IgD-negative memory B cell (primary cell): ENCODE results near the gene FRS2. TPM values are rescaled to one million over a fixed set of nuclear protein-coding genes. Genes with fewer than 3 reads are reported as not detected.

Experiments used
- H3K27ac Mint-ChIP-seq, 3 donors: one replicate each; pipeline ENCODE4 v1.8.0; 2020 to 2022; ENCODE audit warnings: mild to moderate bottlenecking in 3 of 3, mixed read lengths in 3 of 3, moderate library complexity in 1 of 3
- H3K27me3 Mint-ChIP-seq: one replicate; pipeline ENCODE4 v1.8.0; 2021; ENCODE audit warnings: mixed read lengths
- H3K36me3 Mint-ChIP-seq: one replicate; pipeline ENCODE4 v1.8.0; 2020; ENCODE audit warnings: mild to moderate bottlenecking, mixed read lengths
- H3K4me1 Mint-ChIP-seq, 3 donors: one replicate each; pipeline ENCODE4 v1.8.0; 2020 to 2022; ENCODE audit warnings: mixed read lengths in 3 of 3, mild to moderate bottlenecking in 1 of 3
- H3K4me3 Mint-ChIP-seq, 4 donors: one replicate each; pipeline ENCODE4 v1.8.0; 2020 to 2022; ENCODE audit warnings: mild to moderate bottlenecking in 4 of 4, mixed read lengths in 4 of 4, moderate library complexity in 3 of 4
- H3K9me3 Mint-ChIP-seq, 3 donors: one replicate each; pipeline ENCODE4 v1.8.0; 2020 to 2021; ENCODE audit warnings: mixed read lengths in 3 of 3, mild to moderate bottlenecking in 1 of 3
- polyA plus RNA-seq: library from polyadenylated mRNA; unstranded; fragments of 300-500 nt; fragmentation: Illumina TruSeq; gene quantifications from one replicate; pipeline ENCODE4 v1.2.3, GENCODE V29; 2021

The FRS2 gene
- polyA plus RNA-seq, 1 donor from 2014 or later, result 11.2 TPM

- Mint-ChIP-seq H3K4me1 (peaks cover 57 to 61% (median 59%) of the 10 kb centered on the region in 3 donors), H3K36me3 (peaks cover 5% of the 10 kb centered on the region), H3K27me3 (no peaks in the 10 kb centered on the region), H3K27ac (peak overlapping the region in 1 of 3 donors; percentile 42), H3K9me3 (no peaks in the 10 kb centered on the region), H3K4me3 (peak overlapping the region in 1 of 4 donors; percentile 43)
Observed at GRCh38 chr12:69475237-69475975, 5.2 kb downstream of the FRS2 start.

DNA sequence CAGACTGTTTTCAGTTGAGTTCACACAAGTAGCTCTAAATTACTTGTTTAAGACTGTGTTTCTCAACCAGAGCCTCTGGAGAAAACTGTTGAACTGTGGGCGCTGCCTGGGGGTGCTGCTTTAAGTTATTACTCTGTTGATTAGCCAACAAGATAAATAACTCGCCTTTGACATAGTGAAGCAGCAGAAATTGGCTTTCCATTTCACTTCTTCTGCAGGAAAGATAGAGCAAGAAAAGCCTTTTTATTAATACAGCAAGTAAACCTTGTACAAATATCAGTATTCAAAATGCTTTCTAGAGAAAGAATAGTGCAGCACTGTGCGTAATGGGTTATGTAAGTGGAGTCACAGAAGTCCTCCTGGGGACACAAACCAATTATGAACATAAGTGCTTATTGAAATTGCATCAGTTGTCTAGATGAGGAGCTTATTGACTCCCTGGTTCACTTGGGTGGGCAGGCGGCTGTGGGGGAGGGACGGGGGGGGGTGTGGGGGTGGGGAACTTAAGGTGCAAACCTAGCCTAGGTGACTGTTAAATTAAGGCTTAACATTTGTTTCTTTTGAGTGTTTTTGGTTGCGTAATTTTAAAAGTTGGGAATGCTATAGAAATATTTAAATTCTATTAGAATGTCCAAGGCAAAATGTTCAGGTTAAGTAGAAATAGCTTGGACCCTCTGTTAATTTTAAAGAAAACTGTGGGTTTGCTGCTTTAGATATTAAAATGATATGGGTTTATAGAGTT, 6.3 kb downstream of the FRS2 start:
- H3K27me3 Mint-ChIP-seq, result no peaks in the 10 kb centered on the region
- peak overlapping the region in 1 of 4 donors; percentile 43 for H3K4me3 Mint-ChIP-seq
- H3K27ac Mint-ChIP-seq, result no peak overlapping the region
- peaks cover 5% of the 10 kb centered on the region for H3K36me3 Mint-ChIP-seq
- no peaks in the 10 kb centered on the region for H3K9me3 Mint-ChIP-seq
- peaks cover 51 to 55% (median 55%) of the 10 kb centered on the region in 3 donors for H3K4me1 Mint-ChIP-seq

DNA sequence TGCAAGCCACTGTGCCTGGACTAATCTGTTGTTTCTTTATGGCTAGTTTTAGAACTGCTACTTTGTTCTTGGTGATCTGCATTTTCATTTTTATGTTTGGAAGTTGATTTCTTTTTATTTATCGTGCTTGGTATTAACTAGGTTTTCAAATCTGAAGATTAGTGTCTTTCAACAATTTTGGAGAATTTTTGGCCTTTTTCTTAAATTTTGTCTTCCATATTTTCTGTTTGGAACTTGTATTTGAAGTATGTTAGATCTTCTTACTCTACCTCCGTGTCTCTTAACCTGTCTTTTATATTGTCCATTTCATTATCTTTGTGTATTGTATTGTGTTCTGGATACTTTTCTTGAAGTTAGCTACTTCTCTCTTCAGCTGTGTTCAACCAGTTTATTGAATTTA, 9.5 kb downstream of the FRS2 start:
- Mint-ChIP-seq H3K4me3 (peak overlapping the region in 1 of 4 donors; percentile 81), H3K27ac (no peak overlapping the region), H3K4me1 (peaks cover 36 to 46% (median 46%) of the 10 kb centered on the region in 3 donors)

DNA sequence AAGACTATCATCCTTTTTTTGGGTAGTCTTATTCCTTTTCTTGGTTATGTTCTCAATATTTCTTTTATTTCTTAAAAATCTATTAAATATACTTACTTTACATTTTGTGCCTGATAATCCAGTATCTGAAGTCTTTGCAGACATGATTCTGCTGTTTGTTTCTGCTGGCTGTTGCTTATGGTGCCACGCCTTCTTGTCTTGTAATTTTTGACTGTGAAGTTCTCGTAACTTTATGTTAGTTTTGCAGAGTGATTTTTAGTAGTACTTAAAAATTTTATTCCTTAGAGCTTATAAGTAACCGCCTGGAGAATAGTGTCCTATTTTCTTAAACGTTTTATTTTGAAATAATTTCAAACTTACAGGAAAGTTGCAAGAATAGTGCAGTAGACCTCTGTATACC, 10.5 kb downstream of the FRS2 start:
- H3K27ac Mint-ChIP-seq, result no peak overlapping the region
- H3K27me3 Mint-ChIP-seq, result no peaks in the 10 kb centered on the region
- H3K9me3 Mint-ChIP-seq, result no peaks in the 10 kb centered on the region
- peaks cover 4% of the 10 kb centered on the region for H3K36me3 Mint-ChIP-seq
- peak overlapping the region in 1 of 4 donors; percentile 27 for H3K4me3 Mint-ChIP-seq
- H3K4me1 Mint-ChIP-seq, result peaks cover 28 to 40% (median 39%) of the 10 kb centered on the region in 3 donors

More for the DNA sequence above, 9.5 kb downstream of the FRS2 start:
- H3K36me3 Mint-ChIP-seq, result peaks cover 4% of the 10 kb centered on the region
- no peaks in the 10 kb centered on the region for H3K27me3 Mint-ChIP-seq
- H3K9me3 Mint-ChIP-seq, result no peaks in the 10 kb centered on the region

- no peaks in the 10 kb centered on the region for H3K27me3 Mint-ChIP-seq
- peaks cover 4% of the 10 kb centered on the region for H3K36me3 Mint-ChIP-seq
- H3K4me3 Mint-ChIP-seq, result peak overlapping the region in 1 of 4 donors; percentile 27
- no peak overlapping the region for H3K27ac Mint-ChIP-seq
- H3K9me3 Mint-ChIP-seq, result no peaks in the 10 kb centered on the region
- H3K4me1 Mint-ChIP-seq, result peaks cover 26 to 37% (median 36%) of the 10 kb centered on the region in 3 donors
Observed at GRCh38 chr12:69481133-69481532, 10.9 kb downstream of the FRS2 start.

GRCh38 chr12:69483700-69484099, 13.5 kb downstream of the FRS2 start:
- Mint-ChIP-seq H3K9me3 (peaks cover 0 to 4% (median 4%) of the 10 kb centered on the region in 3 donors), H3K4me3 (no peak overlapping the region), H3K36me3 (peaks cover 10% of the 10 kb centered on the region), H3K27ac (no peak overlapping the region), H3K4me1 (peaks cover 26 to 47% (median 38%) of the 10 kb centered on the region in 3 donors), H3K27me3 (no peaks in the 10 kb centered on the region)

GRCh38 chr12:69484428-69484827, 14.2 kb downstream of the FRS2 start:
- Mint-ChIP-seq H3K27ac (no peak overlapping the region), H3K4me1 (peaks cover 23 to 42% (median 38%) of the 10 kb centered on the region in 3 donors), H3K27me3 (no peaks in the 10 kb centered on the region), H3K36me3 (peaks cover 10% of the 10 kb centered on the region), H3K9me3 (peaks cover 0 to 4% (median 4%) of the 10 kb centered on the region in 3 donors), H3K4me3 (no peak overlapping the region)

GRCh38 chr12:69490920-69491643, 20.9 kb downstream of the FRS2 start:
- Mint-ChIP-seq H3K4me3 (no peak overlapping the region), H3K36me3 (peaks cover 10% of the 10 kb centered on the region), H3K9me3 (peaks cover 0 to 4% (median 4%) of the 10 kb centered on the region in 3 donors), H3K4me1 (peaks cover 10 to 29% (median 25%) of the 10 kb centered on the region in 3 donors), H3K27me3 (no peaks in the 10 kb centered on the region), H3K27ac (no peak overlapping the region)

DNA sequence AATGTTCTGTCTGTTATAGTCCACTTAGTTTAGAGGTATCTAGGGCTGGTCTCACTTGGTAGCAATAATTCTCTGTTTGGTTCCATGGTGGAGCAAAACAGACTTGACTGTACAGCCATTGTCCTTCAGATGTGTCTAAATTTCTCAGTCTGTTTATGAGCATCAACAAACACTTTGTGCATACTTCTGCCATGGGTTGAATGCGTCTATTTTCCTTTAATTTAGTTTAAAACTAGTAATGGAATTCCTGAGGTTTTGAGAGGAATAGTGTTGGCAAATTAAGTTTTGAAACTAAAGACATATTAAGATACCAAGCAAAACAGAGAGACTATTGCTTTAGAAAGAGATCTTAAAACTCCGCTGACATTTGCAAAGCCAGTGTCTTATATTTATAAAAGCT, 22.6 kb downstream of the FRS2 start:
- Mint-ChIP-seq H3K36me3 (peaks cover 5% of the 10 kb centered on the region), H3K27ac (no peak overlapping the region), H3K9me3 (peaks cover 0 to 1% (median under 1%) of the 10 kb centered on the region in 3 donors), H3K27me3 (no peaks in the 10 kb centered on the region), H3K4me3 (no peak overlapping the region), H3K4me1 (peaks cover 11 to 29% (median 24%) of the 10 kb centered on the region in 3 donors)

DNA sequence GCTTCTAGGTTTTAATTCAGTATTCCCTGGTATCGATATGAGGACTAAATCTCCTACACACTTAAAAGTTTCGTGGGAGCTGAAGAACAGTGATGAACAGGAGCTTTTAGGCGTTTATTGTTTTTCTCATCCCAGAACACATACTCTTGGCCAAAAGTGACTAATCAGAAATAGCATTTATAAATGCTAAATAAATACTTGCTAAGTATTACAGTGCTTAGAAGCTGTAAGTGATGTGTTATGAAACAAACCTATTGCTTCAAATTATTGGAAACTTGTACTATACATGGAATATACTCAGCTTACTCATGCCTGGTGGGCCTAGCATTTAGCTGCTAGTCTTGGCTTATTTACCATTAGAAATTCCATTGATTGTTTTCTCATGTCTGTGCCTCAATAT, 24.9 kb downstream of the FRS2 start:
- Mint-ChIP-seq H3K4me3 (no peak overlapping the region), H3K27me3 (no peaks in the 10 kb centered on the region), H3K36me3 (peaks cover 4% of the 10 kb centered on the region), H3K9me3 (peaks cover 0 to 1% (median 0%) of the 10 kb centered on the region in 3 donors), H3K4me1 (peaks cover 20 to 44% (median 33%) of the 10 kb centered on the region in 3 donors), H3K27ac (no peak overlapping the region)

- H3K27ac Mint-ChIP-seq, result peak overlapping the region; percentile 40 to 96 (median 89)
- peaks cover 4% of the 10 kb centered on the region for H3K36me3 Mint-ChIP-seq
- peaks cover 34 to 48% (median 43%) of the 10 kb centered on the region in 3 donors for H3K4me1 Mint-ChIP-seq
- H3K4me3 Mint-ChIP-seq, result peak overlapping the region; percentile 38 to 92 (median 76)
- H3K27me3 Mint-ChIP-seq, result no peaks in the 10 kb centered on the region
- peaks cover 0 to 1% (median 0%) of the 10 kb centered on the region in 3 donors for H3K9me3 Mint-ChIP-seq
Observed at GRCh38 chr12:69497308-69498026, 27.3 kb downstream of the FRS2 start.

DNA sequence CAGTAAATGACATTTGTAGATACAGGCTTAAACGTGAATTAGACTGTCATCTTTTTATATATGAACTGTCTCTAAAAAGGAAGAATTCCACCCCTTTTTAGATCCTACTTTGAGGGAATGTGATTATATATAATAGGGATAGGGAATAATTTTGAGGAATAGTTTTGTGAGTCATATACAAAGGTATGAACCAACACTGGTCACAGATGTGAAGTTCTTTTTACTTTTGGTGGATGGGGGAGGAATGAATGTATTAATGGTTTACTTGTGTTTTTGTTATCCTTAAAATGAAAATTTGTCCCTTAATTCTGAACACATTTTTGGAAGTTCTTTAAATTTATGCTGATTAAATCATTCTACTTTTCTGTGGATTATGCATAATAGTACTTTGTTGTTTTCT, 30.4 kb downstream of the FRS2 start:
- Mint-ChIP-seq H3K27ac (no peak overlapping the region), H3K4me1 (peaks cover 36 to 51% (median 48%) of the 10 kb centered on the region in 3 donors), H3K4me3 (peak overlapping the region in 1 of 4 donors; percentile 14), H3K27me3 (no peaks in the 10 kb centered on the region), H3K36me3 (peaks cover 3% of the 10 kb centered on the region), H3K9me3 (peaks cover 0 to 1% (median 0%) of the 10 kb centered on the region in 3 donors)

GRCh38 chr12:69501154-69501895, 31.1 kb downstream of the FRS2 start:
- peaks cover 36 to 54% (median 49%) of the 10 kb centered on the region in 3 donors for H3K4me1 Mint-ChIP-seq
- H3K27ac Mint-ChIP-seq, result peak overlapping the region in 1 of 3 donors; percentile 73

More at GRCh38 chr12:69501154-69501895, 31.1 kb downstream of the FRS2 start:
- no peaks in the 10 kb centered on the region for H3K27me3 Mint-ChIP-seq
- peaks cover 0 to 1% (median 0%) of the 10 kb centered on the region in 3 donors for H3K9me3 Mint-ChIP-seq
- peak overlapping the region in 2 of 4 donors; percentile 2 to 61 for H3K4me3 Mint-ChIP-seq
- peaks cover 3% of the 10 kb centered on the region for H3K36me3 Mint-ChIP-seq
